Calu3 (cell line): ENCODE results near the gene RAB20. TPM values are rescaled to one million over a fixed set of nuclear protein-coding genes. Genes with fewer than 3 reads are reported as not detected.

ENCODE experiments used
- BruUV-seq: library from RNA; stranded (reverse); fragments of 400-500 nt; replicated peaks from 2 replicates; lab custom pipeline; 2021; lab: Mats Ljungman, UMichigan
- CTCF ChIA-PET: fragments of 300-600 bp; sonication (Branson Sonifier 250); formaldehyde crosslinking; loops from one replicate; lab custom pipeline; 2022; ENCODE audit warnings: antibody characterized with exemption; lab: Charles Lee
- DNase-seq: peaks from one replicate; pipeline ENCODE4 v3.0.0; 2022
- H3K27ac Mint-ChIP-seq: one replicate; pipeline ENCODE4 v1.8.0; 2022; ENCODE audit warnings: mixed read lengths; ENCODE audit not compliant: unreplicated experiment
- H3K27me3 Mint-ChIP-seq: one replicate; pipeline ENCODE4 v1.8.0; 2022; ENCODE audit warnings: mixed read lengths; ENCODE audit not compliant: unreplicated experiment
- H3K36me3 Mint-ChIP-seq: one replicate; pipeline ENCODE4 v1.8.0; 2022; ENCODE audit warnings: mild to moderate bottlenecking, moderate library complexity, mixed read lengths; ENCODE audit not compliant: insufficient read depth, unreplicated experiment
- H3K4me1 Mint-ChIP-seq: one replicate; pipeline ENCODE4 v1.8.0; 2022; ENCODE audit warnings: mild to moderate bottlenecking, low read depth, mixed read lengths; ENCODE audit not compliant: unreplicated experiment
- H3K4me3 Mint-ChIP-seq: one replicate; pipeline ENCODE4 v1.8.0; 2022; ENCODE audit warnings: mild to moderate bottlenecking, low read depth, moderate library complexity, mixed read lengths; ENCODE audit not compliant: unreplicated experiment
- H3K9me3 Mint-ChIP-seq: one replicate; pipeline ENCODE4 v1.8.0; 2022; ENCODE audit warnings: low read depth, mixed read lengths; ENCODE audit not compliant: unreplicated experiment
- intact Hi-C: fragments of 100-400 bp; cut with micrococcal nuclease; formaldehyde crosslinking; loops from one replicate; pipeline ENCODE4 v1.10.0; 2022; ENCODE audit not compliant: unreplicated experiment
- total RNA-seq: library from RNA; stranded (reverse); gene quantifications from 2 replicates; pipeline ENCODE4 v1.2.3, GENCODE V29; 2022
- TF ChIP-seq, protein P1 (sequence below): fragments of 200-600 bp; IDR thresholded peaks from one replicate; pipeline ENCODE4 v1.8.0; 2022; ENCODE audit warnings: antibody characterized with exemption; ENCODE audit not compliant: unreplicated experiment

The RAB20 gene
- total RNA-seq, 1 experiment from 2014 or later, result 9.7 TPM

DNA sequence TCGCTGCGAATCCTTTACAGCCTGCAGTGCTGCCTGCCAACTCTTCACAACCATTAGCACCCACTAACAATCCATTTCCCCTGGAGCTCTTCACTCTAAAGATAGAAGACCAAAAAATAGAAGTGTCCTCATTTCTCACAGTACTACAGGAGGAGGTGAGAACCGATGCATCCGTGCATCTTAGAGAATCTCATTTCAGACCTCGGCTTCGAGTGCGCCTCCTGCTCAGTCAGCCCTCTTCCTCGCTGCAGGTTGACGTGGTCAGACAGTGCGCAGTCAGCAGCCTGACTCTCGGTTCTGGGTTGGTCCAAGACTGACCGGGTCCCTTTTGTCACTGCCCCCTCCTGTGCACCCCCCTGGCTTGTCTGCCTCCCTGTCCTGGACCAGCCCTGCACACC is 85.3 kb downstream of the RAB20 start:
- H3K27ac Mint-ChIP-seq, result no peak overlapping the region
- peaks cover 7% of the 10 kb centered on the region for H3K27me3 Mint-ChIP-seq
- H3K4me3 Mint-ChIP-seq, result no peak overlapping the region
- intact Hi-C loops, result no loop called here
- CTCF ChIA-PET, result no interaction called here
- no TSS peak for BruUV-seq
- TF ChIP-seq, protein P1, sequence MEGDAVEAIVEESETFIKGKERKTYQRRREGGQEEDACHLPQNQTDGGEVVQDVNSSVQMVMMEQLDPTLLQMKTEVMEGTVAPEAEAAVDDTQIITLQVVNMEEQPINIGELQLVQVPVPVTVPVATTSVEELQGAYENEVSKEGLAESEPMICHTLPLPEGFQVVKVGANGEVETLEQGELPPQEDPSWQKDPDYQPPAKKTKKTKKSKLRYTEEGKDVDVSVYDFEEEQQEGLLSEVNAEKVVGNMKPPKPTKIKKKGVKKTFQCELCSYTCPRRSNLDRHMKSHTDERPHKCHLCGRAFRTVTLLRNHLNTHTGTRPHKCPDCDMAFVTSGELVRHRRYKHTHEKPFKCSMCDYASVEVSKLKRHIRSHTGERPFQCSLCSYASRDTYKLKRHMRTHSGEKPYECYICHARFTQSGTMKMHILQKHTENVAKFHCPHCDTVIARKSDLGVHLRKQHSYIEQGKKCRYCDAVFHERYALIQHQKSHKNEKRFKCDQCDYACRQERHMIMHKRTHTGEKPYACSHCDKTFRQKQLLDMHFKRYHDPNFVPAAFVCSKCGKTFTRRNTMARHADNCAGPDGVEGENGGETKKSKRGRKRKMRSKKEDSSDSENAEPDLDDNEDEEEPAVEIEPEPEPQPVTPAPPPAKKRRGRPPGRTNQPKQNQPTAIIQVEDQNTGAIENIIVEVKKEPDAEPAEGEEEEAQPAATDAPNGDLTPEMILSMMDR, result no peak
- no peaks in the 10 kb centered on the region for H3K36me3 Mint-ChIP-seq
- no peaks in the 10 kb centered on the region for H3K9me3 Mint-ChIP-seq
- no peaks in the 10 kb centered on the region for H3K4me1 Mint-ChIP-seq
- no peak for DNase-seq

DNA sequence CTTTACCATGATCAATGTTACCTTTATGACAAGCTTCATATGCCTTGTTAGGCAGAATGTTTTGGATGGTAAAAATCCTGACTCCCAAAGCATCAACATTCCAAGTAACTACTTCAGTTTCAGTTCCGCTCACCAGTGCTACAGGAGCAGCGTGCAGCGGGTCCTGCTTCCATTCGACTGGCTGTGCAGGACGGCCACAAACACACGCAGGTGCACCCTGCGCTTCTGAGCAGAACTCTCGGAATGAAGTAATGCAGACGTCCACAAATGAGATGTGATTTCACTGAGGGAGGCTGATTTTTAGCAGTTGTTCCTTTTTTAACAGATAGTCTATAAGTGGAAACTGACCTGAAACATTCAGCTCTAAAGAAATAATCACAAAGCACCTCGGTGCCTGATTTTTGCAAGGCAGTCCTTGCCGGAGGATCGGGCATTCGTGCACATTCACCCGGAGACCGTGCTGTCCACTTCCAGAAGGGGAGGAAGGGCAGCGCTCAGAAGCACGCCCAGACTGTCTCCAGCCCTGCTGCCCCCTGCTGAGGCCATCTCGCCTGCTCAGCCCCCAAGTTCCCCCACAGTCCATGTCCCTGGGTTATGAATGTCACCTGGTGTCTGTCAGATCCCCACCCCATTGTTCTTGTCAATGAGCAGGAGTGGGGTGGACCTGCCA is 85.8 kb downstream of the RAB20 start:
- DNase-seq, result no peak
- CTCF ChIA-PET, result no interaction called here
- H3K9me3 Mint-ChIP-seq, result no peaks in the 10 kb centered on the region
- TF ChIP-seq, protein P1, result no peak
- intact Hi-C loops, result no loop called here
- no peak overlapping the region for H3K4me3 Mint-ChIP-seq
- H3K27ac Mint-ChIP-seq, result no peak overlapping the region
- H3K4me1 Mint-ChIP-seq, result no peaks in the 10 kb centered on the region
- peaks cover 7% of the 10 kb centered on the region for H3K27me3 Mint-ChIP-seq
- H3K36me3 Mint-ChIP-seq, result no peaks in the 10 kb centered on the region
- BruUV-seq, result no TSS peak

DNA sequence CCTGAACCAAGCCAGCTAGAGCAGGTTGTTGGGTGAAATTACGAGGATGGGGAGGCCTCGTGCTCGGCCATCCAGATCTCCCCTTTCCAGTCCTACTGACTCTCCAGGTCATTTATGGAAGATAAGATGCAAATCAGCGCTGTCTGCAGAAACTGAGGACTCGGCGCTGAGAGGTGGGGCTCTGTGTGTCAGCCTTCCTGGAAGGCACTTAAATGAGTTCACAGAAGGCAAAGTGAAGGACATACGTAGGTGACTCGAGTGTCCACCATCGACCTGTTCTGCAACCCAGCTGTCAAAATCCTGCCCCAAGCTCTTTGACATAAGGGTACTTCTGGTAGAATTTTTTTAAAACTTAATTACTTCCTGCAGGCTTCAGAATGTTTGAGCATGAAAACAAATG is 86.4 kb downstream of the RAB20 start:
- H3K36me3 Mint-ChIP-seq, result no peaks in the 10 kb centered on the region
- intact Hi-C loops, result no loop called here
- BruUV-seq, result no TSS peak

DNA sequence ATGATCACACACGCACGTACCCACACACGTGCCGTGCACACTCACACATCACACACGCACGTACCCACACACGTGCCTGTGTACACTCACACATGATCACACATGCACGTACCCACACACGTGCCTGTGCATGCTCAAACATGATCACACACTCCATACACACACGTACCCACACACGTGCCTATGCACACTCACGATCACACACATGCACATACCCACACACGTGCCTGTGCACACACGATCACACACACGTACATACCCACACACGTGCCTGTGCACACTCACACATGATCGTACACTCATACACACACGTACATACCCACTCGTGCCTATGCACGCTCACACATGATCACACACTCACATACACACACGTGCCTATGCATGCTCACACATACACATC is 86.8 kb downstream of the RAB20 start:
- DNase-seq, result no peak
- no peaks in the 10 kb centered on the region for H3K9me3 Mint-ChIP-seq
- no peak overlapping the region for H3K27ac Mint-ChIP-seq
- no peaks in the 10 kb centered on the region for H3K36me3 Mint-ChIP-seq
- no peak overlapping the region for H3K4me3 Mint-ChIP-seq
- H3K27me3 Mint-ChIP-seq, result peaks cover 7% of the 10 kb centered on the region
- intact Hi-C loops, result no loop called here
- no TSS peak for BruUV-seq
- H3K4me1 Mint-ChIP-seq, result no peaks in the 10 kb centered on the region
- TF ChIP-seq, protein P1, result no peak
- CTCF ChIA-PET, result no interaction called here

More for the DNA sequence above, 86.4 kb downstream of the RAB20 start:
- Mint-ChIP-seq H3K27me3 (peaks cover 7% of the 10 kb centered on the region), H3K4me1 (no peaks in the 10 kb centered on the region), H3K9me3 (no peaks in the 10 kb centered on the region), H3K4me3 (no peak overlapping the region), H3K27ac (no peak overlapping the region)
- CTCF ChIA-PET, result no interaction called here
- DNase-seq, result no peak
- TF ChIP-seq, protein P1, result no peak

Other genes starting within 250 kb of the RAB20 start
- gene NAXD, start 53.8 kb upstream of the RAB20 start, total RNA-seq, result 11.5 and 14.0 TPM in 2 replicates
- gene CARS2, start 144.4 kb upstream of the RAB20 start, total RNA-seq, result 19.4 and 24.8 TPM in 2 replicates
- gene ING1, start 152.0 kb upstream of the RAB20 start, total RNA-seq, result 8.4 and 8.9 TPM in 2 replicates